GM23338 (cell line): Measurements from ENCODE around the gene RPL13. TPM values are rescaled to one million over a fixed set of nuclear protein-coding genes. Genes with fewer than 3 reads are reported as not detected.

Source experiments
- CTCF ChIP-seq, 2 experiments: fragments of 200-600 bp in 1 of 2; sonication (generic) in 1 of 2; conservative IDR thresholded peaks; 2 replicates each; pipeline versions ENCODE4 v1.5.1 to v1.6.1; 2016 to 2017; ENCODE audit warnings: antibody characterized with exemption in 2 of 2, low read depth in 2 of 2, mild to moderate bottlenecking in 2 of 2, moderate library complexity in 1 of 2
- ETS1 ChIP-seq: IDR thresholded peaks from 2 replicates; pipeline ENCODE4 v1.6.1; 2016; ENCODE audit warnings: antibody characterized with exemption
- EZH2 ChIP-seq: fragments of 200-600 bp; sonication (generic); IDR thresholded peaks from one replicate; pipeline ENCODE4 v1.8.0; 2017; ENCODE audit warnings: antibody characterized with exemption, mild to moderate bottlenecking, low read depth; ENCODE audit not compliant: unreplicated experiment
- EZH2phosphoT487 ChIP-seq: fragments of 200-600 bp; sonication (generic); IDR thresholded peaks from one replicate; pipeline ENCODE4 v1.8.1; 2018; ENCODE audit warnings: antibody characterized with exemption; ENCODE audit not compliant: unreplicated experiment
- JUNB ChIP-seq: IDR thresholded peaks from one replicate; pipeline ENCODE4 v1.6.1; 2016; ENCODE audit warnings: antibody characterized with exemption; ENCODE audit not compliant: unreplicated experiment
- NANOG ChIP-seq: IDR thresholded peaks from 2 replicates; pipeline ENCODE4 v1.6.1; 2016; ENCODE audit warnings: antibody characterized with exemption, borderline replicate concordance
- POLR2AphosphoS5 ChIP-seq: IDR thresholded peaks from 2 replicates; pipeline ENCODE4 v1.6.1; 2016; ENCODE audit warnings: antibody characterized with exemption, low read depth
- ZNF114 ChIP-seq: fragments of 250-450 bp; sonication (Bioruptor Pico); IDR thresholded peaks from 2 replicates; pipeline ENCODE4 v1.5.0; 2020; ENCODE audit warnings: mild to moderate bottlenecking, moderate library complexity
- ZNF331 ChIP-seq: fragments of 250-450 bp; sonication (Bioruptor Pico); IDR thresholded peaks from 2 replicates; pipeline ENCODE4 v1.5.0; 2020; ENCODE audit warnings: low read depth, mild to moderate bottlenecking, moderate library complexity
- ZNF462 ChIP-seq: fragments of 250-450 bp; sonication (Bioruptor Pico); IDR thresholded peaks from 2 replicates; pipeline ENCODE4 v1.5.0; 2020; ENCODE audit warnings: mild to moderate bottlenecking, moderate library complexity
- polyA plus RNA-seq: library from polyadenylated mRNA; unstranded; fragments of >200 nt; fragmentation: Nextera tagmentation; extraction: Ambion mirVana; gene quantifications from 2 replicates; pipeline ENCODE4 v1.2.1, GENCODE V29; 2016
- total RNA-seq: library from RNA; depleted of rRNA; stranded (reverse); fragments of >200 nt; shearing (Covaris generic); gene quantifications from 2 replicates; pipeline ENCODE4 v1.2.3, GENCODE V29; 2014

RPL13 gene
- total and polyA plus RNA-seq, 2 experiments from 2014 or later, result 3,489 to 3,617 TPM

- TF ChIP-seq ZNF462 (CRISPR knock-in tag) (no peak), ZNF114 (no peak), EZH2phosphoT487 (no peak), NANOG (no peak), POLR2AphosphoS5 (no peak), EZH2 (no peak), JUNB (no peak), ETS1 (no peak), CTCF (conservative IDR thresholded peaks at IDR 0.05; ENCODE audit: low read depth in 2 of 2) (no peak), ZNF331 (no peak)
These were observed 13.6 kb downstream of the RPL13 start (continued) for GRCh38 chr16:89573826-89574680.
